ENCODE measurements around the gene CCNE1. TPM values are rescaled to one million over a fixed set of nuclear protein-coding genes. Genes with fewer than 3 reads are reported as not detected.

Gene CCNE1
- total and polyA plus RNA-seq, 9 of the 15 experiments (the other 6 are each of a cell fraction or from before 2014, with no cell fraction given): 6.2 to 41.0 (median 31.6) TPM

- TF ChIP-seq HMGN3 (IDR thresholded peaks at IDR 0.05; ENCODE audit: borderline replicate concordance, extremely low read depth, insufficient read length, low read depth, low read length): no peak
- TF ChIP-seq SMAD1 (IDR thresholded peaks at IDR 0.05; ENCODE audit: low read depth, low read length, partially characterized antibody): no peak
- no peak for TF ChIP-seq FOXK1 (CRISPR knock-in tag; IDR thresholded peaks at IDR 0.05; ENCODE audit: borderline replicate concordance)
- TF ChIP-seq CHD4 (IDR thresholded peaks at IDR 0.05; ENCODE audit: insufficient read depth, insufficient replicate concordance, low read depth, low read length, poor library complexity, severe bottlenecking): no peak
- no peak for TF ChIP-seq POLR3G (IDR thresholded peaks at IDR 0.05; ENCODE audit: extremely low read depth, insufficient read length, insufficient replicate concordance)
- peak; percentile 100 for TF ChIP-seq ZFP36 (IDR thresholded peaks at IDR 0.05; ENCODE audit: low read depth, low read length, partially characterized antibody)
- no peak for TF ChIP-seq ZNF561 (CRISPR knock-in tag; conservative IDR thresholded peaks at IDR 0.05)
- no peak for TF ChIP-seq CBX5 (IDR thresholded peaks at IDR 0.05; ENCODE audit: borderline replicate concordance, low read depth)
- TF ChIP-seq HMG20A (CRISPR knock-in tag; conservative IDR thresholded peaks at IDR 0.05): no peak
- TF ChIP-seq RBM14 (IDR thresholded peaks at IDR 0.05; ENCODE audit: borderline replicate concordance, insufficient read depth, low read depth, low read length): no peak
- TF ChIP-seq RCOR1 (IDR thresholded peaks at IDR 0.05; ENCODE audit: borderline replicate concordance in 1 of 2, low read depth in 2 of 2, low read length in 2 of 2): peak in 1 of 2 experiments; percentile 71; a peak in 2 of 4 replicates
- TF ChIP-seq NCOA4 (IDR thresholded peaks at IDR 0.05; ENCODE audit: partially characterized antibody): no peak
- TF ChIP-seq CREB5 (CRISPR knock-in tag; IDR thresholded peaks at IDR 0.05): no peak
- TF ChIP-seq RB1 (IDR thresholded peaks at IDR 0.05; ENCODE audit: low read depth): no peak
- no peak for TF ChIP-seq ELK3 (CRISPR knock-in tag; IDR thresholded peaks at IDR 0.05)
- no peak for TF ChIP-seq ZNF695 (CRISPR knock-in tag; IDR thresholded peaks at IDR 0.05)
- TF ChIP-seq ZFX (CRISPR knock-in tag; IDR thresholded peaks at IDR 0.05): no peak
- peak; percentile 97 for TF ChIP-seq PTBP1 (IDR thresholded peaks at IDR 0.05; ENCODE audit: low read depth, low read length)
- TF ChIP-seq GTF2B (IDR thresholded peaks at IDR 0.05; ENCODE audit: extremely low read depth, insufficient read length): no peak
- TF ChIP-seq PYGO2 (tag; IDR thresholded peaks at IDR 0.05): no peak
- TF ChIP-seq CBX1 (IDR thresholded peaks at IDR 0.05; ENCODE audit: low read depth): peak; percentile 53; the same call in 1 of the 2 replicates
- no peak for TF ChIP-seq FOXA3 (CRISPR knock-in tag; conservative IDR thresholded peaks at IDR 0.05 in 1 of 2, IDR thresholded peaks at IDR 0.05 in 1 of 2)
- TF ChIP-seq ZBED1 (IDR thresholded peaks at IDR 0.05): no peak
- no peak for TF ChIP-seq E2F4 (CRISPR knock-in tag; IDR thresholded peaks at IDR 0.05; ENCODE audit: low read depth)
- TF ChIP-seq BCOR (IDR thresholded peaks at IDR 0.05): peak; percentile 95
- no peak for TF ChIP-seq EP300 (IDR thresholded peaks at IDR 0.05; ENCODE audit: low read length)
Measured at GRCh38 chr19:29785955-29786589, 25.7 kb upstream of the CCNE1 start (continued).
